ENCODE measurements around the gene RBM33.

DNA sequence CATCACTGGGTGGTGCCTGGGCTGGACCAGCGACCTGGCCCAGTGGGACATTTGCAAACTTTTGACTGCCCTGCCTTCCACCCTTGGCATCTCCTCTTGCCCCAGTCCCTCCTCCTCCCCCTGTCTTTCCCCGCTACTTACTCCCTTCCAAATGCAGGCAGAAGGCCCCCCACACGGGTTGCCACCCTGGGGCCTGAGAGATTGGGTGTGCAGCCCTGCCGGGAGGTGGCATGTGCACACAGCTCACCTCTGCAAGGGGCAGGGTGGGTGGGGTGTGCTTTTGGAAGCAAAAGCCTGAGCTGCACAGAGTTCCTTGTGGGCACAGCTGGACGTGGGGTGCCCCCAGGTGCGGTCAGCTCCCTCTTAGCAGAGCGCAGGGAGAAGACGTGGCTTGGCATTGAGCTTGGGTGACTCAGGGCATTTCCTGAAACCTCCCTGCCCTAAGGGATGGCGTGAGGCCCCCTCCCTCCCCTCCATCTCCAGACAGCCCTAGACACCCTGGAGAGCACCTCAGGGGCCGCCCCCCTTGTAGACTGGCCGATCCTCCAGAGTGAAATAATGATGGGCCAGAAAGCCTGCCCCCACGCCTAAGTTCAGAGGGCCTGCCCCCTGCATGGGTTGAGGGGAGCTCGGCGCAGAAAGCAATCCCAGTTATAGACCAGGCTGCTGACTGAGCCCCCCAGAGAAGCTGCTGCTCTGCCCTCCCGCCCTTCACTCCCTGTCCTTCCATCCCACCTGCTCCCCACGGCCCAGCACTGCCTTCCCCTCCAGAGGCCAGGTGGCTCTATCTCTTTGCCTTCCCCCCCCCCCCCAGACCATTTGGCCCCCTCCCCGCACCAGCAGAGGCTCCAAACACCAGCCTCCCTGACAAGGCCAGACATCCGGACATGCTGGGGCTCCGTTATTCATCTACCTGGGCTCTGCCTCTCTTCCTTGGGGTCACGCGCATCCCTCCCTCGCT is 170.1 kb downstream of the RBM33 start:
- TF ChIP-seq, protein P1, sequence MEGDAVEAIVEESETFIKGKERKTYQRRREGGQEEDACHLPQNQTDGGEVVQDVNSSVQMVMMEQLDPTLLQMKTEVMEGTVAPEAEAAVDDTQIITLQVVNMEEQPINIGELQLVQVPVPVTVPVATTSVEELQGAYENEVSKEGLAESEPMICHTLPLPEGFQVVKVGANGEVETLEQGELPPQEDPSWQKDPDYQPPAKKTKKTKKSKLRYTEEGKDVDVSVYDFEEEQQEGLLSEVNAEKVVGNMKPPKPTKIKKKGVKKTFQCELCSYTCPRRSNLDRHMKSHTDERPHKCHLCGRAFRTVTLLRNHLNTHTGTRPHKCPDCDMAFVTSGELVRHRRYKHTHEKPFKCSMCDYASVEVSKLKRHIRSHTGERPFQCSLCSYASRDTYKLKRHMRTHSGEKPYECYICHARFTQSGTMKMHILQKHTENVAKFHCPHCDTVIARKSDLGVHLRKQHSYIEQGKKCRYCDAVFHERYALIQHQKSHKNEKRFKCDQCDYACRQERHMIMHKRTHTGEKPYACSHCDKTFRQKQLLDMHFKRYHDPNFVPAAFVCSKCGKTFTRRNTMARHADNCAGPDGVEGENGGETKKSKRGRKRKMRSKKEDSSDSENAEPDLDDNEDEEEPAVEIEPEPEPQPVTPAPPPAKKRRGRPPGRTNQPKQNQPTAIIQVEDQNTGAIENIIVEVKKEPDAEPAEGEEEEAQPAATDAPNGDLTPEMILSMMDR (IDR thresholded peaks at IDR 0.05) = no peak
- no peak for TF ChIP-seq POLR2A (IDR thresholded peaks at IDR 0.05)
